Stimulated activated CD4-positive, alpha-beta T cell treated with anti-CD3 and anti-CD28 coated beads, Interleukin-15, amount 100 ng/mL, for 1 hour (primary cell): ENCODE results near the gene PDE8B.

ENCODE experiments used
- DNase-seq, 2 donors: peaks; one replicate each; pipeline ENCODE4 v3.0.0-alpha.2; 2020; ENCODE audit warnings: low read depth in 1 of 2, low spot score in 1 of 2

PDE8B gene

GRCh38 chr5:77230727-77231470, 20.4 kb downstream of the PDE8B start:
- no peak for DNase-seq

GRCh38 chr5:77231471-77232138, 21.1 kb downstream of the PDE8B start:
- no peak for DNase-seq

GRCh38 chr5:77232574-77233358, 22.3 kb downstream of the PDE8B start:
- DNase-seq, result no peak

- DNase-seq, result no peak
These were observed 25.6 kb downstream of the PDE8B start for GRCh38 chr5:77235846-77236721.

- no peak for DNase-seq
These were observed 28.8 kb downstream of the PDE8B start for GRCh38 chr5:77239126-77239741.

GRCh38 chr5:77241444-77241843, 31.0 kb downstream of the PDE8B start:
- no peak for DNase-seq

- no peak for DNase-seq
These were observed 39.0 kb downstream of the PDE8B start for GRCh38 chr5:77249475-77249874.

- DNase-seq, result no peak
These were observed 39.5 kb downstream of the PDE8B start for GRCh38 chr5:77250021-77250420.

GRCh38 chr5:77251921-77252320, 41.4 kb downstream of the PDE8B start:
- DNase-seq, result no peak

- no peak for DNase-seq
These were observed 45.1 kb downstream of the PDE8B start for GRCh38 chr5:77255617-77256016.

- no peak for DNase-seq
These were observed 45.9 kb downstream of the PDE8B start for GRCh38 chr5:77256406-77256805.

GRCh38 chr5:77258652-77259051, 48.2 kb downstream of the PDE8B start:
- no peak for DNase-seq

- no peak for DNase-seq
These were observed 49.0 kb downstream of the PDE8B start for GRCh38 chr5:77259476-77259875.

- no peak for DNase-seq
These were observed 52.2 kb downstream of the PDE8B start for GRCh38 chr5:77262697-77263096.

GRCh38 chr5:77266291-77266690, 55.8 kb downstream of the PDE8B start:
- no peak for DNase-seq

- DNase-seq, result no peak
These were observed 57.0 kb downstream of the PDE8B start for GRCh38 chr5:77267496-77267895.

- DNase-seq, result no peak
These were observed 61.7 kb downstream of the PDE8B start for GRCh38 chr5:77272206-77272605.

- DNase-seq, result no peak
These were observed 67.3 kb downstream of the PDE8B start for GRCh38 chr5:77277759-77278158.

GRCh38 chr5:77280036-77280435, 69.6 kb downstream of the PDE8B start:
- DNase-seq, result no peak

GRCh38 chr5:77281969-77282336, 71.5 kb downstream of the PDE8B start:
- DNase-seq, result no peak
